Eye (tissue), 1 donor: ENCODE measurements around the gene PTPRN2.
"Not testable (repeated sequence)": the region's sequence is repeated elsewhere in the genome, so short reads cannot be mapped to it uniquely, and the experiment has no call there.

Experiments used
- DNase-seq: peaks from one replicate; pipeline ENCODE4 v3.0.0-alpha.2; 2015

Gene PTPRN2

DNA sequence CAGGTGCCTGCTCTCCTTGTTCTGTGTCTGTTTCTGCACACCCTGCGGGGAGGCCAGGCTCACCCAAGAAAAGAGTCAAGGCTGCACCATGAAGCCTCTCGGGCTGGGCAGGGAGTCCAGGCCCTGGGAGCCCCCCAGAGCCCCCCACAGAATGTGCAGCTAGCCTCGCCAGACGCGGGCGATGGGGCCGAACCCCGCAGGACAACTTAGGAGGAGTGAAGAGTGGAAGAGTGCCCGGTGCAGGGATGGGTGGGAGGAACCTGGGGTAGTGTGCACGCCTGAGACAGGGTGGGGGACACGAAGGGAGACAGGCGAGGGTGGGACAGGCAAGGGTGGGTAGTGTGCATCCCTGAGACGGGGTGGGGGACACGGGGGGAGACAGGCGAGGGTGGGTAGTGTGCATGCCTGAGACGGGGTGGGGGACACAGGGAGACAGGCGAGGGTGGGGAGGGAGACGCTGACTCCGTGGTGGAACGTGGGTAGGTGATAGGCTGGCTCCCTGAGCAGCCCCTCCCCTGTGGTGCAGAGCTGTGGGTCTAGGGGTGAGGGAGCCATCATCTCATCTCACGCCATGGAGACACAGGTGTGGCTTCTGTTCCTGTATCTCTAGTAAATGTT lies 635.5 kb downstream of the PTPRN2 start:
- no peak for DNase-seq

DNA sequence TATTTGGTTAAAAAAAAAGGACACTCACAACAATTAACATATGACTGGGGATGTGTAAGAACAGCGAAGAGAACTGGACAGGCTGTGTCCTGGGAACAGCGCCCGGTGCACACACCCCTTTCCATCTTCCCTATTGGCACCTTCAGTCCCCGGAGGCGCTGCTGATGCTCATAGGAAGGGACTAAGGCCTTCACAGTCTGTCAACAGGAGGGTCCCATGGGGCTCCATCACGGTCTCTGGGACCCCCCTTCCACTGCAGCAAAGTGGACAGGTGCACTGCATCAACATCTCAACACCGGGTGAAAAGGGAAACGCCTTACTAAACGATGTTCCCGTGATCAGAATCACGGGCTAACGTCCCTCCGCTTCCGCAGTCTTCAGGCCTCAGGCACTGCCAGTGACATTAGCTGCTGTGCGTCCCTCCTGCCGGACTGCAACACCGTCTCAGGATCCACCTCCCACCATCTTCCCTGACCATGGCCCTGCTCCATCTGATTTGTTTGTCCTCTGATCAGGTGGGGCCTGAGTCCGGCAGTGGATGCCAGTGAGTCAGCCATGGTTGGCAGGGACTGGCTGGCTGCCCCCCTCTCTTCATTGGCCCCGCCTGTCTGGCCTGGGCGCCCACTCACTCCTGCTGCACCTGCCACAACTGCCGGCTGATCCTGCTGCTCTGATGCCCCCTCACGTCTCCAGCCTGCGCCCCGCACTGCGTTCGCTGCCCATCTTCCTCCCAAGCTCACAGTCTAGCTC lies 636.1 kb downstream of the PTPRN2 start:
- DNase-seq = no peak

- DNase-seq = no peak
Measured at GRCh38 chr7:157949711-157950110, 637.9 kb downstream of the PTPRN2 start.

- DNase-seq = no peak
Measured at GRCh38 chr7:157947504-157947903, 640.1 kb downstream of the PTPRN2 start.

- no peak for DNase-seq
Measured at GRCh38 chr7:157946398-157947060, 641.1 kb downstream of the PTPRN2 start.

- no peak for DNase-seq
Measured at GRCh38 chr7:157945401-157945800, 642.2 kb downstream of the PTPRN2 start.

GRCh38 chr7:157944734-157945291 lies 642.8 kb downstream of the PTPRN2 start:
- DNase-seq = no peak

GRCh38 chr7:157944051-157944450 lies 643.6 kb downstream of the PTPRN2 start:
- no peak for DNase-seq

- no peak for DNase-seq
Measured at GRCh38 chr7:157943561-157943960, 644.1 kb downstream of the PTPRN2 start.

DNA sequence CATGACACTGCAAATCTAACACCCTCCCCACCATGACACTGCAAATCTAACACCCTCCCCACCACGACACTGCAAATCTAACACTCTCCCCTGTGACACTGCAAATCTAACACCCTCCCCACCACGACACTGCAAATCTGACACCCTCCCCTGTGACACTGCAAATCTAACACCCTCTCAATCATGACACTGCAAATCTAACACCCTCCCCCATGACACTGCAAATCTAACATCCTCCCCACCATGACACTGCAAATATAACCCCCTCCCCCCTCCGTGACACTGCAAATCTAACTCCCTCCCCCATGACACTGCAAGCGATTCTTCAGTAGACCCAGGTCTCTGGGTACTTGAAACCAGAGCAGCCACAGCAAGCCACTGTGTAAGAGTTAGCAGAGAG lies 646.4 kb downstream of the PTPRN2 start:
- DNase-seq = no peak

DNA sequence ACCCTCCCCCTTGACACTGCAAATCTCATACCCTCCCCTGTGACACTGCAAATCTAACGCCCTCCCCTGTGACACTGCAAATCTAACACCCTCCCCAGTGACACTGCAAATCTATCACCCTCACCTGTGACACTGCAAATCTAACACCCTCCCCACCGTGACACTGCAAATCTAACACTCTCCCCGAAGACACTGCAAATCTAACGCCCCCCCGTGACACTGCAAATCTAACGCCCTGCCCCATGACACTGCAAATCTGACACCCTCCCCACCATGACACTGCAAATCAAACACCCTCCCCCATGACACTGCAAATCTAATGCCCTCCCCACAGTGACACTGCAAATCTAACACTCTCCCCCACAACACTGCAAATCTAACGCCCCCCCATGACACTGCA lies 647.1 kb downstream of the PTPRN2 start:
- DNase-seq = no peak

DNA sequence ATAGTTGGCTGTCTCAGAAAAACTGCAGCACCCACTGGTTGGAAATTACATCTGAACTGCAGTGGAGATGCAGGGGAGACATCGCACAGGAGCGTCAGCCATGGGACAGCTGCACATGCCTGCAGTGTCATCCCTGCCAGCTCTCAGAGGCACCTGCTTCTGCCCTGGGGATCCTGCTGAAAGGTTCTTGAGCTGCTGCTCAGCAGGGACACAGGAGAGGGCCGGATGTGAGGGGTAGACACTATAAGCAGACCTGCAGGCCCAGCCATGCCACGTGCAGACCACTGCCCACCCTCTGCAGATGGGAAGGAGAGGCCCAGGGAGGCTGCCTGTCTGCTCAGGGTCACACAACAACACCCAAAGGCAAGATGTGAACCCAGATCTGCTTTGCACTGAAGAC lies 649.4 kb downstream of the PTPRN2 start:
- no peak for DNase-seq

DNA sequence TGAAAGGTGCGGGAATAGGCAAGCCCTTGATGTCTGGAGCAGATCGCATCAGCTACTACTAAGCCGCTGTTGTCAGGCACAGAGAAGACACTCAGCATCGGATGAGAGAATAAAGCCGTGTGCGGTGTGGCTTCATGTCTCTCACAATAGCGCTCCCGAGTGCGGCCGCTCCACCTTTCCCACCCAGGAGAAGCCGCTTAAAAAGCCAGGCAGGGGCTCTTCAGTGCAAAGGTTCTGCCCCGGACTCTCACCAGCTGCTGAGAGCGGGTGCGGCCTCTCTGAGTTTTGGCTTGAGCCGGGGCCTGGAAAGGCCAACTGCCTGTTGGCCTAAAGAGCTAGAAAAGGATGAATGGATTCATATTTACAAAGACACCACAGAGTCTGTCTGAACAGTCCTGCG lies 650.2 kb downstream of the PTPRN2 start:
- DNase-seq = no peak

DNA sequence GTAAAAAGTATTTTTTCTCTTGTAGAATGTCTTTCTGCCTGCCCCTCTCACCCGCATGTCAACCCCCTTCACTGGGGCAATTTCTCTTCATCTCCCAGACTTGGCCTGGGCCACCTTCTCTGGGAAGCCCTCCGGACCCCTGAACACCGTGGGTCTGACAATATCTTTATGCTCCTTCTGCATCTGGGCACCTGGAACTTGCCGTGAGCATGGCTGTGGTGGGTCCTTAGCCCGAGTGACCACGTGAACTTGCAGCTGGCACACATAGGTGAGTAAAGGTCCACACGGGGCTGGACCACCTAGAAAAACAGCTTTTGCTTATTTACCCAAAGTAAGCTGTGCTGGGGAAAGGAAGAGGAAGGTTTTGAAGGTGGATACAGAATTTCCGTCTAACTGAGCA lies 650.6 kb downstream of the PTPRN2 start:
- no peak for DNase-seq

DNA sequence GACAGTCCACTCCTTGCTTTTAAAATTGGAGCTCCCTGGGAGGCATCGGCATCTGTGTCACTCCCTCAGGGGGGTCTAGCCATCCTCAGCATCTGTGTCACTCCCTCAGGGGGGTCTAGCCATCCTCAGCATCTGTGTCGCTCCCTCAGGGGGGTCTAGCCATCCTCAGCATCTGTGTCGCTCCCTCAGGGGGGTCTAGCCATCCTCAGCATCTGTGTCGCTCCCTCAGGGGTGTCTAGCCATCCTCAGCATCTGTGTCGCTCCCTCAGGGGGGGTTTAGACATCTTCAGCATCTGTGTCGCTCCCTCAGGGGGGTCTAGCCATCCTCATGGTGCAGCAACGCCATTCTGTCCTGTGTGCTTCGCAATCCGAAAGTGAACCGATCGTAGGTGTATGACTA lies 651.9 kb downstream of the PTPRN2 start:
- not testable (repeated sequence) for DNase-seq

DNA sequence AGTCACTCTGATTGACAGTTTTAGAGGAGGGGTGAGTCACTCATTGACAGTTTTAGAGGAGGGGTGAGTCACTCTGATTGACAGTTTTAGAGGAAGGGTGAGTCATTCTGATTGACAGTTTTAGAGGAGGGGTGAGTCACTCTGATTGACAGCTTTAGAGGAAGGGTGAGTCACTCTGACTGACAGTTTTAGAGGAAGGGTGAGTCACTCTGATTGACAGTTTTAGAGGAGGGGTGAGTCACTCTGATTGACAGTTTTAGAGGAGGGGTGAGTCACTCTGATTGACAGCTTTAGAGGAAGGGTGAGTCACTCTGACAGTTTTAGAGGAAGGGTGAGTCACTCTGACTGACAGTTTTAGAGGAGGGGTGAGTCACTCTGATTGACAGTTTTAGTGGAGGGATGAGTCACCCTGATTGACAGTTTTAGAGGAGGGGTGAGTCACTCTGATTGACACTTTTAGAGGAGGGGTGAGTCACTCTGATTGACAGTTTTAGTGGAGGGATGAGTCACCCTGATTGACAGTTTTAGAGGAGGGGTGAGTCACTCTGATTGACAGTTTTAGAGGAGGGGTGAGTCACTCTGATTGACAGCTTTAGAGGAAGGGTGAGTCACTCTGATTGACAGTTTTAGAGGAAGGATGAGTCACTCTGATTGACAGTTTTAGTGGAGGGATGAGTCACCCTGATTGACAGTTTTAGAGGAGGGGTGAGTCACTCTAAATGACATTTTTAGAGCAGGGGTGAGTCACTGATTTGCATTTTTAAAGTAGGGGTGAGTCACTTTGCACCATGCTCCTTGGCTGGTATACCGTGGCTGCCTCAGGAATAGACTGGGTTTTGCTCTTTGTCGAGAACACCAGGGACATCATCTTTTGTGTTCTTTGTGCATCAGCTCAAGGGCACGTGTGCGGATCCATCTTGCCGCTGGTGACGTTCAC lies 654.1 kb downstream of the PTPRN2 start:
- DNase-seq = not testable (repeated sequence)

GRCh38 chr7:157932498-157933218 lies 655.0 kb downstream of the PTPRN2 start:
- peak; percentile 28 for DNase-seq

- DNase-seq = no peak
Measured at GRCh38 chr7:157930926-157931466, 656.6 kb downstream of the PTPRN2 start.

DNA sequence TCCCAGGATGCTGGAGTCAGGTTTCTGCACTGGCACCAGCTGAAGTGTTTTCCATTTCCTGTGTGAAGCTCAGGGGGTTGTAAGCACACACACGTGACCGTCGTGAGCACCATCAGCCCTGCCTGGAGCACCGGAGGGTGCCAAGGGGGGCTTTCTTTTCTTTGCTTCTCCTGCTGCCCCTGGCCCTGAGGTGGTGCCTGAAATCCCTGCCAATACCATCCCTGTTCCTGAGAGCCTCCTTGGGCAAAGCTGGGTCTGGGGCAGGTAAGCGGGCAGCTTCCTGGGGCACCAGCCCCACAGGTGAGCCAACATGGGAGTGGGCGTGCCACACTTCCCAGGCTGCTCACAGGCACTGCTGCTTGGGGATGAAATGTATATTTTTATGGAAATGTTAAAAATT lies 657.2 kb downstream of the PTPRN2 start:
- no peak for DNase-seq

DNA sequence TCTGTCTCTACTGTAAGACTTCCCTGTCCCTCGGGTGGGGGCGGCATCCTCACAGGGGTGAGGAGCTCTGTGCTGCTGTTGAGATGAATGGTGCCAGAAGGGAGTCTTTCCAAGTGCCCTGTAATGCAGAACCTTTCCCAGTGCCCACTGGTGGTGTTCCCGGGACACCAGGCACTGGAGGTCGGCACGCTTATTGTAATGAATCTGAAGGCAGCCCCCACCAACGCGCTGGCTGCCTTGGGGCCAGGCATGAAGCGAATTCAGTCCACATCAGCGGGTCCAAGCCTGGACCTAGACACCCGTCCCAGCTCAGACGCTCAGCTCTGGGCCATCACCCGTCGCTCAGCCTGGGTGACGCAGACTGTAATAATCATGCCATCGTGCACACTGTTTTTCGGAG lies 658.0 kb downstream of the PTPRN2 start:
- no peak for DNase-seq

DNA sequence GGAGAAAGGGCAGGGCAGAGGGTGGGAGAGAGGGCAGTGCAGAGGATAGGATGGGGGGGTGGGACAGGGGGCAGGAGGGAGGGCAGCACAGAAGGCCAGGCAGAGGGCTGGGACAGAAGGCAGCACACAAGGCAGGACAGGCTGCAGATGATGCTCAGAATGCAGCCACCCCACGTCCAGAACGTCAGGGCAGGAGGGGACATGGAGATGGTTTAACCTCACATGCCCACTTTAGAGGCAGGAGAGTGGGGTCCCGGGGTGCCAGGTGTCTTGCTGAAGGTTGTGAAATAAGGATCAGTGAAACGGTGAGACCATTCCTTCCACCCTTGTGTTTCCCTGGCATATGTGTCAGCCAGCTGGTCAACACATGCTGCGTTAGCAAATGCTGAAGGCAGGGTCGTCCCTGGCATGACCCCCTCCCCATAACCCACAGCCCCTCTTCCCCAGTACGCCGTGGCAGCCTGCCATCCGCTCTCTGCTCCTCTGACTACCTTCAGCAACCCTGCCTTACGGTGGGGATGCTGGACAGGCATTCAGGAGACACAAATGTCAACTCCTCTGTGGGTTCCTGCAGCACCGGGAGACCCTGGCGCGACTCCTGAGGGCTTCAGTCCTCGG lies 658.7 kb downstream of the PTPRN2 start:
- DNase-seq = no peak
